Panc1 (cell line): ENCODE data around the gene WNT9A.
"Not testable (repeated sequence)": the region's sequence is repeated elsewhere in the genome, so short reads cannot be mapped to it uniquely, and the experiment has no call there.

ENCODE experiments used
- CTCF ChIP-seq: fragments of 450-650 bp; IDR thresholded peaks from 2 replicates; pipeline ENCODE4 v1.5.1; 2017; ENCODE audit warnings: mild to moderate bottlenecking
- POLR2AphosphoS5 ChIP-seq: IDR thresholded peaks from 2 replicates; pipeline ENCODE4 v1.6.1; 2012; ENCODE audit warnings: mild to moderate bottlenecking, low read depth, low read length, moderate library complexity
- REST ChIP-seq, 2 experiments: IDR thresholded peaks; 2 replicates each; pipeline ENCODE4 v1.6.1; 2011 to 2012; ENCODE audit warnings: low read depth in 2 of 2, control low read depth in 1 of 2, low read length in 1 of 2, mild to moderate bottlenecking in 1 of 2, moderate library complexity in 1 of 2; ENCODE audit not compliant: insufficient read depth in 1 of 2
- SIN3A ChIP-seq: IDR thresholded peaks from 2 replicates; pipeline ENCODE4 v1.6.1; 2012; ENCODE audit warnings: low read depth, mild to moderate bottlenecking, low read length, moderate library complexity, borderline replicate concordance; ENCODE audit not compliant: insufficient read depth
- TCF7L2 ChIP-seq: IDR thresholded peaks from 2 replicates; pipeline ENCODE4 v1.6.1; 2011; ENCODE audit warnings: mild to moderate bottlenecking, low read depth, low read length, inconsistent platforms

GRCh38 chr1:227966733-227967132, 19.0 kb upstream of the WNT9A start:
- TF ChIP-seq TCF7L2; CTCF; REST (IDR thresholded peaks at IDR 0.05; ENCODE audit: insufficient read depth in 1 of 2, low read depth in 2 of 2, low read length in 1 of 2); POLR2AphosphoS5; SIN3A: not testable (repeated sequence)
